ENCODE data around the gene TMEM263. TPM values are rescaled to one million over a fixed set of nuclear protein-coding genes. Genes with fewer than 3 reads are reported as not detected.
A peak's percentile ranks its signal among the peaks of the same experiment; 100 is the strongest.

Gene TMEM263
- total RNA-seq, 4 donors from 2014 or later, result 8.9 to 26.7 (median 15.9) TPM

- in situ Hi-C loops (cut with MboI; ENCODE audit: low sequenced_read_pairs in 4 of 4), result loop anchor here in 1 of 4 donors (10.0 kb wide), 1 partner anchor 149 kb away; no protein-coding TSS in a partner anchor
- ATAC-seq, result peak; percentile 47
- DNase-seq, result peak; percentile 39 to 49
These were observed 406 bp downstream of the TMEM263 start for GRCh38 chr12:106956048-106956578.

DNA sequence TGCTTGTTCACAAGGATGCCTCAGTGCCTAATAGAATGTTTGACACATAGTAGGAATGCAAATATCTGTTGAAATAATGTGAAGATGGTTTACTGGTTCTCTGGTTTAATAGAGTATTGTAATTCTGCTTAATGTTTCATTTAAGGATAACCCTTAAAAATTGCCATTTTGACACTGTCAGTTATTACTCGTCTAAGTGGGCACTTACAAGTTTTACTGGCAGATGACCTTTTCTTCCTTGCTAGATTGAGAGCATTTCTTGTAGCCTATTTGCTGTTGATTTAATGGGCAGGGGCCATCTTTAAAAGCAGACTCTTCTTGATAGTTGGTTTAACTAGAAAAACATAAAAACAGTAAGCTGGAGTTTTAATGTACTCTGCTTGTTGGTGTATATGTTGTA, 1.9 kb downstream of the TMEM263 start:
- no peak for ATAC-seq
- Histone ChIP-seq H3K27ac (peak overlapping the region in 3 of 4 donors; percentile 87 to 97 (median 96)), H3K36me3 (no peaks in the 10 kb centered on the region), H3K4me3 (peak overlapping the region; percentile 66 to 92 (median 80)), H3K9me3 (no peaks in the 10 kb centered on the region), H3K4me1 (peaks cover 20 to 27% of the 10 kb centered on the region in 2 donors), H3K27me3 (no peaks in the 10 kb centered on the region)
- no peak for TF ChIP-seq CTCF (IDR thresholded peaks at IDR 0.05 in 4 of 5, conservative IDR thresholded peaks at IDR 0.05 in 1 of 5)
- no peak for TF ChIP-seq POLR2A (IDR thresholded peaks at IDR 0.05)
- intact Hi-C loops (cut with DNase I; ENCODE audit: low total_unique reads), result loop anchor here (5.0 kb wide), 2 partner anchors 185 to 650 kb away; partner anchors contain the start of gene RIC8B
- DNase-seq, result no peak
- in situ Hi-C loops (cut with MboI; ENCODE audit: low sequenced_read_pairs in 4 of 4), result loop anchor here in 1 of 4 donors (10.0 kb wide), 1 partner anchor 147 kb away; no protein-coding TSS in a partner anchor

More at GRCh38 chr12:106956048-106956578, 406 bp downstream of the TMEM263 start:
- intact Hi-C loops (cut with DNase I; ENCODE audit: low total_unique reads), result loop anchor here (5.0 kb wide), 2 partner anchors 184 to 649 kb away; partner anchors contain the start of gene RIC8B
- Histone ChIP-seq H3K4me1 (peaks cover 20 to 27% of the 10 kb centered on the region in 2 donors), H3K27me3 (no peaks in the 10 kb centered on the region), H3K27ac (peak overlapping the region; percentile 87 to 97 (median 92)), H3K4me3 (peak overlapping the region; percentile 66 to 92 (median 80)), H3K9me3 (no peaks in the 10 kb centered on the region), H3K36me3 (no peaks in the 10 kb centered on the region)
- TF ChIP-seq CTCF (IDR thresholded peaks at IDR 0.05 in 4 of 5, conservative IDR thresholded peaks at IDR 0.05 in 1 of 5) (peak in 2 of 5 experiments; percentile 24 to 25), POLR2A (IDR thresholded peaks at IDR 0.05) (peak in 1 of 2 donors; percentile 20)

DNA sequence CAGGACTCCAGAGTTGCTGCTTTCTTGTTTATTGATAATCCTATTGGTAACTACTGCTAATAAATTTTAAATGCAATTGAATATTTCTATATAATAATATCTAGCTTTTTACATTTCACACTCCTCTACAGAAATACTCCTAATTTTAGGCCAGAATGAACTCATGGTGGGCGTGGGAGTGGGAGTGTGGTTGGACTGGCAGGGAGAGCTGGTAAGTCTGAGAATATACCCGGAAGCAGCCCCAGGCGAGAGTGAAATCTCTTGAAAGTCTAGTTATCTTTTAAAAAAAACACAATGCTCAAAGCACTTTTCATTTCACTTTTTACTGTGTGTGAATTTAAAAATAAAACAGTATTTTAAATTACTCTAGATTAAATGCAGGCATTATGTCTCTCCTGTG, 4.7 kb downstream of the TMEM263 start:
- no peak overlapping the region for H3K27ac ChIP-seq
- in situ Hi-C loops (cut with MboI; ENCODE audit: low sequenced_read_pairs in 4 of 4), result no loop called here
- no peak overlapping the region for H3K4me3 ChIP-seq
- no peaks in the 10 kb centered on the region for H3K27me3 ChIP-seq
- H3K4me1 ChIP-seq, result peaks cover 15 to 22% of the 10 kb centered on the region in 2 donors
- no peaks in the 10 kb centered on the region for H3K36me3 ChIP-seq
- intact Hi-C loops (cut with DNase I; ENCODE audit: low total_unique reads), result no loop called here
- no peak for ATAC-seq
- H3K9me3 ChIP-seq, result no peaks in the 10 kb centered on the region
- TF ChIP-seq CTCF (IDR thresholded peaks at IDR 0.05 in 4 of 5, conservative IDR thresholded peaks at IDR 0.05 in 1 of 5), result no peak
- TF ChIP-seq POLR2A (IDR thresholded peaks at IDR 0.05), result no peak
- DNase-seq, result no peak

- no peak for TF ChIP-seq CTCF (IDR thresholded peaks at IDR 0.05 in 4 of 5, conservative IDR thresholded peaks at IDR 0.05 in 1 of 5)
- no peak for TF ChIP-seq POLR2A (IDR thresholded peaks at IDR 0.05)
- Histone ChIP-seq H3K36me3 (peaks cover 0 to 4% of the 10 kb centered on the region in 2 donors), H3K27ac (no peak overlapping the region), H3K4me1 (peaks cover 11 to 16% of the 10 kb centered on the region in 2 donors), H3K27me3 (no peaks in the 10 kb centered on the region), H3K4me3 (no peak overlapping the region), H3K9me3 (no peaks in the 10 kb centered on the region)
- intact Hi-C loops (cut with DNase I; ENCODE audit: low total_unique reads) (no loop called here), in situ Hi-C loops (cut with MboI; ENCODE audit: low sequenced_read_pairs in 4 of 4) (no loop called here)
- no peak for DNase-seq
- no peak for ATAC-seq
These were observed 6.6 kb downstream of the TMEM263 start for GRCh38 chr12:106962286-106962685.

All from gastrocnemius medialis (tissue), 4 donors.